GM19328 (cell line): Measurements from ENCODE around the gene CASZ1.

Experiments used
- ATAC-seq: cut with Tn5 transposase; IDR thresholded peaks from one replicate; pipeline ENCODE4 v1.9.1; 2021; ENCODE audit warnings: mild to moderate bottlenecking, moderate library complexity; ENCODE audit not compliant: unreplicated experiment

CASZ1 gene

GRCh38 chr1:10799726-10800125 lies 3.3 kb upstream of the CASZ1 start:
- ATAC-seq, result no peak

GRCh38 chr1:10795276-10796021 lies 997 bp downstream of the CASZ1 start:
- ATAC-seq, result no peak

- no peak for ATAC-seq
These were observed 1.6 kb downstream of the CASZ1 start for GRCh38 chr1:10794724-10795275.

GRCh38 chr1:10793129-10793651 lies 3.3 kb downstream of the CASZ1 start:
- ATAC-seq, result no peak

- no peak for ATAC-seq
These were observed 5.1 kb downstream of the CASZ1 start for GRCh38 chr1:10791105-10791951.

- ATAC-seq, result no peak
These were observed 6.4 kb downstream of the CASZ1 start for GRCh38 chr1:10789803-10790702.

GRCh38 chr1:10789047-10789791 lies 7.2 kb downstream of the CASZ1 start:
- ATAC-seq, result no peak

DNA sequence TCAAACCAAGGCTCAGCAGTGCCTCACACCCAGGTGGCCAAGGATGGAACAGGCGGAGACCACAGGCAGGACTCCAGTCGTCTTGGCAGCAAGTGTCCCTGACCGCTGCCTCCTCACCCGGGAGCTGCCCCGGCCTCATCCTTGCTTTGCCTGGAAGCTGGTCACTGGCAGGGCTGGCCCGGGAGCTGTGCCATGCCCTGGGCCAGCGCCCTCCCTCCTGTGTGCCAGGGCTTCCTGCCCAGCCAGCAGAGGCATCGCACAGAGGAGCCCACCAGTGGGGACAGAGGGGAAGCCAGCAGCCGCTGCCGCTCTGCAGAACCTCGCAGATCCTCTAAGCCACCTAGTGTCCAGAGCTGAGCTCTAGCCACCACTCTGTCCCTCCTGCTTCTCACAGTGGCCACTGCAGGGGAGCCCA lies 7.8 kb downstream of the CASZ1 start:
- no peak for ATAC-seq

GRCh38 chr1:10787286-10787685 lies 9.2 kb downstream of the CASZ1 start:
- no peak for ATAC-seq

DNA sequence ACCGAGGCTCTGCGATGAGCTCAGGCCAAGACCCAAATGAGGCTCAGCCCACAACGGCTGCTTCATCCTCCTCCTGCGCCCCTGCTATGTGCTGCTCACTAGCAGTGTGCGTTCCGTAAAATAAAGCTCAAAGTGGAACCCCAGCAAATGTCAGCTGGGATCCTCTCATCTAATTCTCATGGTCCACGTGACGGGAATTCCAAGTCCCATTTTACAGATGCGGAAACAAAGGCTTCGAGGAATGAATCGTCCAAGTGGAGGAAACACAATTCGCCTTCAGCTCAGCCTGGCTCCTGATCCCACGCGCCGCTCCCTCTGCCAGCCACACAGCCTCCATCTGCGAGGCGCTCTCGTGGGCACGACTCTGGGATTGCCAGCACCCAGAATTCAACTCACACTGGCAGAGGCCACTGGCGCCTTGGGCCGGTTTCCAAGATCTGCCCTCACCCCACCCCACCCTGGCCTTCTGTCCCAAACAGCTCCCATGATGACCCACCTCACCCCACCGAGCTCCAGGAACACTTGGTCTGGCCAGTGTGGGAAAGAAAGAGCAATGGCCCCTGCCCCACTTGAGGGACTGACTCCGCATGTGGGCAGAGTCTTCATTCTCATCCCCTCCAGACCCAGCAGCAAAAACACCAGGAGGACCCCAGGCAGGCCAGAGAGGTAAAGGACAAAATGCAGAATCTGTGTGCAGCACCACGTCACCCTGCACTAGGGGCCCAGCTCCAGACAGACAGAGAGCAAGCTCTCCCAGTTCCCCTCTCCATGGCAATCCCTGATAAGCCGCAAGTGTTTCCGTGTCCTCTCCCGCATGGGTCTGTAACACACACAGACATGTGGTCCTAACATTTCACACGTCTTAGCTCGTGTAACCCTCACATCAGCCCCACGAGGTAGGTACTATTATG lies 10.5 kb downstream of the CASZ1 start:
- ATAC-seq, result no peak

GRCh38 chr1:10784998-10785727 lies 11.3 kb downstream of the CASZ1 start:
- no peak for ATAC-seq

DNA sequence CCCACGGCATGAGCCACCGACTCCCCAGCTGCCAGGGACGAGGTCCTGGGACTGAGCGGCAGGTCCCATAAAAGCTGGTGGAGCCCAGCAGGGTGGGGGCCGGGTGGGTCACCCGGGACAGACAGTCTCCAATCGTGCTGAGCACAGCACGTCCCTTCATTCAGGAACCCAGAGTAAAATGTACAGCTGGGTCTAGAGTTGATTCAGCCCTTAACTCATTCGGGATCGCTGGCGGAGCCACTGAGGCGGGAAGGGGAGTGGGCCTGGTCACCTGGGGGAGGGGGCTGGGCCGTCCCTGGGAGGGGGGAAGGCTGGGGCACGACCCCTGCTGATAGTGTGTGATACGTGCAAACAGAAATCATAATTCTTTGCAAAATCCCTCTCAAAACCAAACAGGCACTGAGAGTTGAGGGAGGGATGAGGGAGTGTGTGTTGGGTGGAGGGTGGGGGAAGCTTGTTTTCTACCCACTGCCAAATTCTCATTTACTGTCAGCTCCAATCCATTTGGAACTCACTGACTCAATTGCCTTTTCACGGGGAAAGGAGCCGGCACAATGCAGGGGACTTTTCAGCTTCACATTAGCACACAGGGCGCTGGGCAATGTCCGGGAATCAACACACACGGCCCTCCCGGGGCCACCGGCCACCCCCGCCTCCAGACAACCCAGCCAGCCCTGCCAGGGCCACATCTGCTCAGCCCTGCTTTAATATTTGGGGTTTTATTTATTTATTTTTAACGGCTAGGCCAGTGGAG lies 13.8 kb downstream of the CASZ1 start:
- no peak for ATAC-seq

DNA sequence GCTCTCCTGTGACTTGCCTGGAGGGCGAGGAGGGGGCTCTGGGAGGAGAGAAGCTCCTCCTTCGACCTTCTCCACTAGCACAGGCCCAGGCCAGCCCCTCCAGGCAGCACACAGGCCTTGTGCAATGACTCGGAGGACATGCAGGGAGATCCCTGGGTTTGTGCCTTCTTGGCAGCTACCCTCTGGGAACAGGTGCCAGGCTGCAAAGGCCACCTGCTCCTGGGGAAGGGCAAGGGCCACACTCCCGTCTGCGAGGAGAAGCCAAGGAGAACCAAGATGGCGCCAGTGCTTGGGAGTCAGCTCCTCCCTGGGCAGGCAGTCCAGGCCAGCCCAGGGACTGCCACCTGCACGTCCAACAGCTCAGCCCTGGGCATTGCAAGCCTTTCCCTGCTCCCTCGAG lies 15.3 kb downstream of the CASZ1 start:
- no peak for ATAC-seq

DNA sequence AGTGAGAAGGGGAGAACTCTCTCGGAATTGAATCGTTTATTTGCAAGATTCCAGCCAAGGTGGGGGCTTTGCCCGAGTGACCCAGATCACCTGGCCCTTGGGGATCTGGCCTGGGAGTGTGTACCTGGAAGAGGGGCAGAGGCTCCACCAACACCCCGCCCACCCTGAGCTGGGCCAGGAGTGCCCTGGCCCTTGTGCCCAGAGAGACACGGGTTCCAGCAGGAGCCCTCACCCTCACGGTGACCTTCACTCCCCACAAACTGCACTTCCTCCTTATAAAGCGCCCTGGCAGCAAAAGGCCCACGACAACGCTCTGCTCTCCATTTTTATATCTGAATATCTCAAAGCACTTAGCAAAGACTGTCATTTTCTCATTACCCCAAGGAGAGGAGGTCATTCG lies 16.6 kb downstream of the CASZ1 start:
- no peak for ATAC-seq

DNA sequence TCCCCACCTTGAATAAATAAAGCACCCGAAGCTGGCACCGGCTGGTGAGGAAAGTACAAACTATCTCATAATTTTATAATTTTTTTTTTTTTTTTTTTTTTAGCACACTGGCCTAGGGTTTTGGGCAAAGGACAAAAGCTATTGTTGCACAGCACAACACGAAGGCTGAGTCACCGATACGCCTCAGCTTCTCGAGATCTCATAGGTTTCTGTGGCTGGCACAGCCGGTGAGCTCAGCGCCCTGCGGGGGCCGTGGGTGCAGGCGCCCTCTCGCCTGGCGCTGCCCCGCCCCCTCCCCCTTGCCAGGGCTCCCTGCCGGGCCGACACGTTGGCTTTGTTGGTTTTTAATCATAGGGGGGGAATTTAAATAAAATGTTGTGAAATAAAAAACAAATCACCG lies 17.2 kb downstream of the CASZ1 start:
- ATAC-seq, result no peak

DNA sequence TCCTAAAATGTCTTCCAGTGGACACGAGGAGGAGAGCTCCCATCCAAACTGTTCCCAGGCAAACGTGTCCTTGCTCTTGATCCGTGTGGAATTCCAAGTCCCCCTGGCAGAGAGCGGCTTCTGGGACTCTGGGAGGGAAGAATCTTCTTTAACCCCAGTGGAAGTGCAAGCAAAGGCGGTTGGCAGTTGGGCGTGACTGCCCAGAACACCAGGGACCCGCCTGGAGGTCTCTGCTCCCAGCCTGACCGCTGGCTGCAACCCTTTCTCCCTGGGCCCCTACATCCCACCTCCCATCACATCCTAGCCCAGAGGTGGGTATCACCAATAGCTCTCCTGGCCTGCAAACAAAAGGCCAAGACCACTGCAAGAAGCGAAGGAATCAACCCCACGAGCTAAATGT lies 17.8 kb downstream of the CASZ1 start:
- ATAC-seq, result no peak

DNA sequence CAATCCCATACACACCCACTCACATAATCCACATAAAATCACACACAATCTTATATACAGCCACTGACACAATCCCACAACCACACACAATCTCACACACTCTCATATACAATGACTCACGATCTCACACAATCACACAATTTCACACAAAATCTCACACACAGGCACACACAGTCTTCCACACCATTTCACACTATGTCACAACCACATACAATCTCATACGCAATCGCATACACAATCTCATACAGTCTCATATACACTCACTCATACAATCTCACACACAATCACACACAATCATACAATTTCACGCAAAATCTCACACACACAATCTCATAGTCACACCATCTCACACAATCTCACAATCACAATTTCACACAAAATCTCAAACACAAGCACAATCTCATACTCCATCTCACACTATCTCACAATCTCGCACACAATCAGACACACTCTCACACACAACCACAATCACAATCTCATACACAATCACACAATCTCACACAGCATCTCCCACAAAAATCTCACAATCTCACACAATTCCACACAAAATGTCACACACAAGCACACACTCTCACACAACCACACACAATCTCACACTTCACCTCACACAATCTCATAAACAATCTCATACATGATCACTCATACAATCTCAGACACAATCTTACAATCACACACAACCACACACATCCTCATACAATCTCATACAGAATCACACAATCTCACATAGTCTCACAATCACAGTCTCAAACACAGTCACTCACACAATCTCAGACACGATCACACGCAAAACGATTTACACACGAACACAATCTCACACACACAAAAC lies 18.5 kb downstream of the CASZ1 start:
- ATAC-seq, result no peak
